GM18870 (cell line): Measurements from ENCODE around the gene PLPP7.
"Not testable (repeated sequence)": the region's sequence is repeated elsewhere in the genome, so short reads cannot be mapped to it uniquely, and the experiment has no call there.

Experiments
- ATAC-seq: cut with Tn5 transposase; IDR thresholded peaks from one replicate; pipeline ENCODE4 v1.9.1; 2021; ENCODE audit warnings: moderate library complexity; ENCODE audit not compliant: unreplicated experiment

PLPP7 gene

DNA sequence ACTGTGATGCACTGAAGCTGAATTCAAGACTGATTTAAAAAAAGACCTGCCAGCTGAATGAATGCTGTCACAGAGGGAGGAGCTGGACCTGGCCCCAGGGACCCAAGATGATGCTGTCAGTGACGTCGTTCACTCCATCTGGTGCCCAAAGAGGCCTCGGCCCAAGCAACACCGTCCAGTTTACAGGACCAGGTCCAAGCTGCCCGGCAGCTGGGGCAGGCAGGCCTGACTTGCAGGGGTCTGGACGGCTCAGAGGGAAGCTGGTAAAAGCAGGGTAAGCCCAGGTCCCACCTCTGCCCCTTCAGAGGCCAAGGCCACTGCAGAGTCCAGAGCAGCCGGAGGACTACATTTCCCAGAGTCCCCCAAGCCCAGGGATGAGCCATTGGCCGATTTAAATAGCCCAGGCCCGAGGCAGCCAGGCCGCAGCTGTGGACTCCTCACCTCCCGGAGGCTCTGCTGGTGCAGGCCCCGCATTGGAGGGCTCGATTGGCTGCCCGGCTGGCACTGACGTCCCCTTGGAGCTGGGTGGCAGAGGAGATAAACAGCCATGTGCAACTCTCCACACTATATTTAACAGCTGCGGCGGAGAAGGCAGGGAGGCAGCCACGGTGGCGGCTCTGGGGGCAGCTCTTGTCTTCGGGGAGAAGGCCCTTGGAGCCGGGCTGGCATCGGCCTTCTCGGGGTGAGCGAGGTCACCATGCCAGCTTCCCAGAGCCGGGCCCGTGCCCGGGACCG lies at the start of gene PLPP7:
Gene PLPP7, plus strand, starts transcription at position 423 of the 735 bp plus-strand sequence. Its CDS starts 275 bp downstream, at position 698.
- ATAC-seq, result no peak

DNA sequence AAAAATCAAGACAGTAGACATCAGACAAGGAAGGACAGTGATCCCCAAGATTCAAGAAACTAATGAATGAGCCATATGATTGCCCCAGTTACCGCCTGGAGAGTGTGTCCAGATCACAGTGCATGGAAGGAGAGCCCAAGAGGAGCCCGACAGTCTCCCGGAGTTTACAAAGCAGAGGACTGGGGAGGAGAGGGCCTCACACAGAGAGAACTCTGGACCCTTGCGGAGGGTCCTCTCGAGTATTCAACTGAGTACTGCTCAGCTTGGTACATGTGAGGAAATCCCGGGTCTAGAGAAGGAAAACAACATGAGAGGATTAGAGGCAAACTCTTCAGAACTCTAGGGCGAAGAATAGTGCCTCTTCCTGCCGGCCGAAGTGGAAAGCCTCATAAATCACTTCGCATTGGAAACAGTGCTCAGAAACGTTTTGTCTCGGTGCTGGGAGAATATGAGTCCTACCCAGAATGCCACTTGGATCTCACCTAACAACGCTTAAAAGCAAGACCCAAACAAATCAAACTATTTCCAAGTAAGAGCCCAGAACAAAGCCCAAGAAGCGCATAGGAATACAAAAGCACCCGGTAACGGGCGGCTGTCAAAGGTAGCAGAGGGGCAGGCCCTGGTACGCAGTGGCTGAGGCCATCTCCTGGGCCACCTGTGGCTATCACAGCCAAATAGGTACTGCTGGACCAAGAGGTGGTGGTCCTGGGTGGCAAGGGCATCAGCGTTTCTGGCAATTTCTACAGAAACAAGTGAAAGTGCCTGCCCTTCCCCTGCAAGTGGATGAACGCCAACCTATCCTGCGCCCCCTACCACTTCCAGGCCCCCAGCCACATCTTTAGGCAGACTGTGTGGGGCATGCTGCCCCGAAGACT lies 49.2 kb upstream of the PLPP7 start:
- ATAC-seq, result no peak

DNA sequence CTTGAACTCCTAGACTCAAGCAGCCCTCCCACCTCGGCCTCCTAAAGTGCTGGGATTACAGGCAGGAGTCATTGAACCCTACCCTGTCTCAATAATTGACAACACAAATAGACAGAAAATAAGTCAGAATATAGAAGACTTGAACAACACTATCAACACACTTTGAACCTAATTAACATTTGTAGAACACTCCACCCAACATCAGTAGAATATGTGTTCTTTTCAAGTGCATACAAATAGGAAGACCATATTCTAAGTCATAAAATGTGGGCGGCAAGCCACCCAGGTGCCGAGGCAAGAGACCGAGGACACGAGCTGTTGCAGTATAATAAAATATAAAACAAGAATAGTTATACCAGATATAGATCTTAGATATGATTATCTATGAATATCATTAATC lies 45.2 kb upstream of the PLPP7 start:
- not testable (repeated sequence) for ATAC-seq

DNA sequence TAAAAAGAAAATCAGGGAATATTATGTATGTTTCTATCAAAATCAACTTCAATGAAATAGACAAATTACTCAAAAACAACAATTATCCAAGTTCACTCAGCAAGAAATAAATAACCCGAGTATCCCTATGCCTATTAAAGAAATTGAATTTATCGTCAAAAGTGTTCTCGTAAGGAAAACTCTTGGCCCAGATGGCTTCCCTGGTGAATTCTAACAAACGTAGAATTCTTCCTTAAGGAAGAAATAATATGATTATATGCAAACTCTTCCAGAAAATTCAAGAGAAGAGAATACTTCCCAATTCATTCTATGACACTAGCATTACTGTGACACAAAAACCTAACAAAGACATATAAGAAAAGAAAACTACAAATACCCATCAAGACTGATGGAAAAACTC lies 42.9 kb upstream of the PLPP7 start:
- no peak for ATAC-seq

DNA sequence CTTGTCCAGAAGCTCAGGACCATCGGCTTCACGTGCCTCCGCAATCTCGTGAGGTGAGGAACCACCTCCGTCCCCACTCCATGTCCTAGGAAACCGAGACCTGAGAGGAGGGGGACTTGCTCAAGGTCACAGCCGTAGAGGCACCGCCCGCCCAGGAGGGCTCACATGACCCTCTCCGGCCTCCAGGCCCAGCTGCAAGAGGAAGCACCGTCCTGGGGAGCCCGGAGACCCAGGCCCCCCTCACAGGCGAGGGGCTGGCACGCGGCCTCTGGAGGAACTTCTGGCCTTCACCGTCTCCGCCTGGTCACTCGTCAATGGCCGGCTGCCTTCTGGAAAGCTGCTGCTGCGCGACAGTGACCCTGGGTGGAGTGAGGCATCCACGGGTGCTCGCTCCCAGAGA lies 37.4 kb upstream of the PLPP7 start:
- no peak for ATAC-seq

DNA sequence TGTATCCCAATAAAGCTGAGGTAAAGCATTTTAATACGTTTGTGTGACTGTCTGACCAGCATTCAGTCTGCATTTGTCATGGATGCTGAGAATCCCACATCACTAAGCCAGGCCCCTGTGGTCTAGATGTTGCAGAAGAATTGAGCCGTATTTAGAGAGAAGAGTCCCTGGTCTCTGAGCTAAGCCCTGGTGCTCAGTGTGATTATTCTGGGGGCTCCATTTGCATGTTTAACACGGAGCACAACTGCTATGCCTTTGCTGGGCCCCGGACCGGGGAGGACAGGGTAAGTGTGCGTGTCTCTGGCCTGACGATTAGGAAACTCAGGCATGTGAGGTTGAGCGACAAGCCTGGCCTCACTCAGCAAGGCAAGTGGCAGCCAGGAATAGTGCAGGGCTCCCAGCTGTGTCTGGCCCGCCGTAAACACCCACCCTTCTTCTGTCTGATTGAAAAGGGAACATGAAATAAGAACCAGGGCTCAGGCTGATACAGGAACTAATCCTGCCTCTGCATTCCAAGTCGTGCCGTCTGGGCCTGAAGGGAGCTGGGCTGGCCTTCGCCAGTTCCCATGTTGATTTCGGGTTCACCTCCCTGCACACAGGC lies 35.5 kb upstream of the PLPP7 start:
- ATAC-seq, result no peak

DNA sequence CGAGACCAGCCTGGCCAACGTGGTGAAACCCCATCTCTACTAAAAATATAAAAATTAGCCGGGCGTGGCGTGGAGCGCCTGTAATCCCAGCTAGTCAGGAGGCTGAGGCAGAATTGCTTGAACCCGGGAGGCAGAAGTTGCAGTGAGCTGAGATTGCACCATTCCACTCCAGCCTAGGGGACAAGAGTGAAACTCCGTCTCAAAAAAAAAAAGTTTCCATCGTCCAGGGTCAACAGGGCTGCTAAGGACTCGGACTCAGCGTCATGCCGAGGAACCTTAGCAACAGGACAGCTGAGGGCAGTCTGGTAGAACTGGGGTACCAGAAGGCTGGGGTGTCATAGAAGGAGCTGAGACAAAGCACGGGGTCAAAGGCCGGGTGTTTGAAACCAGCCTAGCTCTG lies 34.9 kb upstream of the PLPP7 start:
- no peak for ATAC-seq

DNA sequence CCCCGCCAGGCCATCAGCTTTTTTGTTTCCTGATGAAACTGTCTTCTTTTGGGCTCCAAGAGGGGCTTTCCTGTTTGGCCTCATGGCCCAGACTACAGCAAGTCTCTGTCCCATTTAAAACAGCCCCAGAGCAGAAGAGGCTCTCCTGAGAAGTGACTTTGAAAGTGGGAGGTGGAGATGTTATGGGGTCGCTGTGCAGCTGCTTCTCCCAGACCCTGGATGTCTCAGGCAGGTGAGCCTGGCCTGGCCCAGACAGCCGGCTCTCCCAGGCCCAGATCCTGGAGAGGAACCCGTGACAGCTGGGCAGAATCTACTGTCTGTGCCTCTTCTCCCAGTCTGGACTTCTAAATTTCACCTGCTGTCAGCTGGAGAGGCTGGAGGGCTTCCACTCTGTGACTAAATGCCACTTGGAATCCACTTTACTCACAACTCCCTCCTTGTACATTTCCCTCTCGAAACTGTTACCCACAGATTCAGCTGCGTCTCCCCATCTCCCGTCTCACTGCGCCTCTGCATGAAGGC lies 33.8 kb upstream of the PLPP7 start:
- ATAC-seq, result no peak

DNA sequence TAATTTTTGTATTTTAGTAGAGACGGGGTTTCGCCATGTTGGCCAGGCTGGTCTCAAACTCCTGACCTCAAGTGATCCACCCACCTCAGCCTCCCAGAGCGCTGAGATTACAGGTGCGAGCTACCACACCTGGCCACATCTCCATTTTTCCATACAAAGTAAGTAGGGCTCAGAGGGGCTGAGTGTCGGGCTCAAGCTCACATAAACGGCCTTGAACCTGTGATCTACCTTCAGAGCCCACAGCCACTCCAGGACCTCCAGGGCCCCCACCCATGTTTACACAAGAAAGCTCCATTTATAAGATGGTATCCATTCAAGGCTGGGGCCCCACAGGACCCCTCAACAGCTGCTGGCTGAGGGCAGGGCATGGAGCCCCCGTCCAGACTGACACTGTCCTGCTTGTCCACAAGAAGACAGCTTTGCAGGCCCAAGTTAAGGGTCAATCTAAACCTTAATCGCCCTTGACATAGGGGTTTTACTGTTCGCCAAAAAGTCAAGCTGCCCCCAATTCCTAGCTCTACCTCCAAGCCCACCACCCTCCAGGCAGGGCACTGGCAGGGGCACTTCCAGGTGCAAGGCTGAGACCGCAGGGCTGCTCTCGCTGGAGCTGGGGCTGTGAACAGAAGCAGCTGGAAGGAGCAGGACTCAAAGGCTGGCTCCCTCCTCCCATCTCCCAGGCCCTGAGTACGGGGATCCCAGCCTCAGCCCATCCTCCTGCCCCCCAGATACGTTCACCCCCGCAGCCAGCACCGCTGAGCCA lies 32.1 kb upstream of the PLPP7 start:
- ATAC-seq, result no peak

DNA sequence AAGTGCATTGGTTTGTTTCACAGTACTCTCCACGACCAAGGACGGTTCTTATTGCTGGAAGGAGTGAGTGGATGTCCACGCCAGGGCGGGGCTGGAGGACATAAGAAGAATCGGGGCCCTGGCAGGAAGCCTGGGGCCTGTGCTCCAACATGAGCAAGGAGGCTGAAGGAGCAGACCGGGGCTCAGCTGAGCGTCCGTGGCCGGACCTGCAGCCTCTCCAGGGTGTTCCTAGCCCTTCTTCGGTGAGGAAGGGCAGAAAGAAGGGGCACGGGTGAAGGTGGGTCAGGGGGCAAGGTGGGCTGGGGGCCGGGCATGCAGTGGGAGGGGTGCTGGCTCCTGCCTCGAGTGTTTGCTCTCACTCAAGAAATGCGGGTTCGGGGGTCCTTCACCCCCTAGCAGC lies 31.3 kb upstream of the PLPP7 start:
- no peak for ATAC-seq

DNA sequence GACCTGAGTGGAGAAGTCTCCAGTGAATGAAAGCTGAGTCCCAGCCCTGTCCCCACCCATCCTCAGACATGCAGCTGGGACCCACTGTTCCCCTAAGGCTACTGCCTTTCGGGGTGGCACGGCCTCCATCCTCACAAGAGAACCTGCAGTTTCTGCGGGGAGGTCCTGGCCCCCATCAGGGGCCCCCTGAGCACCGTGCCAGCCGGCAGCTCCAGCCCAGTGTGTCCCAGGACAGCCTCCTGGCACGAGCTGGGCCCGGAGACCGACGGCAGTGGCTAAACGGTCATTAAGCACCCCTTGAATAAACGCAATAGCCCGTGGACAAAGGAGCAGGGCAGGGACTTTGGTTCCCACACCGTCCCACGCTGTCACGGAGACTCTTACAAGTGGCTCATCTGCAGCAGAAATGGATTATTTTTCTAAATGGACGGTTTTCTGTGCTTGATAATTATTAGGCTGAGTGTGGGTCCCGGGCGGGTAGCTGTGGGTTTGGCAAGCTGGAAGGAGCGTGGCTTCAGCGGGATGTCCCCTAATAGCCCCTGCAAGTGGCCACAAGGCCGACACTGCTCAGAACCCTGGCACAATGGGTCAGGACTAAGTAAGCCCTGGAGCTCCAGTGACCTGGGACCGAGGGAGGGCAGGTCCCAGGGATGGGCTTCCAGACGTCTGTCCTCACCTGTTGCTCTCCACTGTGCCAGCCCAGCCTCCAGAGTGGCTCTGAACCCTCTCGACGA lies 30.7 kb upstream of the PLPP7 start:
- no peak for ATAC-seq

DNA sequence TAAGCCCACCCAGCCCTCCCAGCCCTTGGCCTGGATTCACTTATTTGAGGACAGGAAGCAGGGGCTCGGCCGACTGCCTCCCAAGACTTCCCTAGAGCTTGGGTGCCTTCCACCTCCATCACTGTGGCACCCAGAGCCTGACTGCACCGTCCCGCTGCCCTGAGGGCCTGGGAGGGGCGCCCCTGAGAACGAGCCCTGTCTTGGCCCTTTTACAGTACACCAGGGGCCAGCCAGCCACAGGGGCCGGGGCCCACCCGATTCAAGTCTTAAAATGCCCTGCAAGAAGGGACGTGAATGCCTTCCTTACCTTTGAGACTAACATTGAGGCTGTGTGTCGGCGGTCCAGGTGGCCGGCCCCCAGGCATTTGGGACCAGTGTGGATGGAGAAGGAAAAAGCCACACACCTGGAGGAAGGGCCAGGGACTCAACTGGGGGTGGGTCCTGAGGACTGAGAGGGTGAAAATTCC lies 30.1 kb upstream of the PLPP7 start:
- no peak for ATAC-seq

DNA sequence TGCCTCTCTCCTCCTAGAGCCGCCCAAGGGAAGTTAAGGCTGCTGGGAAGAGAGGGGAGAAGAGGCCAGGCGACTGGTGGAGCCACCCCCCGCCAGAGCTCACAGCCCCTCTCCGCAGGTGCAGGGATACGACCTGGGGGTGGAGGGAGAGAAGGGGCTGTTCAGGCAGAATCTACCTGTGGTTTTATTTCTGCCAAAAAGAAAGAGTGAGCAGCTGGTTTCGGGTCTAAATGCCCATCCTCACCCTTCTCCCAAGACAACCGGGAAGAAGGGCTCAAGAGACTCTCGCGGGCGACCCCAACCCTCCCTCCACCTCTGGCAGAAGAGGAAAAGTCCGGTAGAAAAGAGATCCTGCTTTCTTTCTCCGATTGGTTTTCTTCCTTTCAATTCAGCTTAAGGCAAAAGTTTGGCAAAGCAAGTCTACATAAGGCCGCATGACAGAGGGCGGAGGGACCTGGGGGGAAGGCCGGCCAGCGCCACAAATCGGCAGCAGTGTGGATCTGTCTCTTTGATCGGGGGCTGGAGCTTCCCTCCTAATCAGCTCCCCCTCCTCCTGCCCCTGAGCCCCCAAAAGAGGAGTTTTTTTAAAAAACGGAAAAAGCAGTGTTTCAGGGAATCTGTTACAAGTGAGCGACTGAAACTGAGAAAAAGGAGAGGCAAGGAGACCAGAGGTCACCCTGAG lies 29.5 kb upstream of the PLPP7 start:
- ATAC-seq, result no peak

DNA sequence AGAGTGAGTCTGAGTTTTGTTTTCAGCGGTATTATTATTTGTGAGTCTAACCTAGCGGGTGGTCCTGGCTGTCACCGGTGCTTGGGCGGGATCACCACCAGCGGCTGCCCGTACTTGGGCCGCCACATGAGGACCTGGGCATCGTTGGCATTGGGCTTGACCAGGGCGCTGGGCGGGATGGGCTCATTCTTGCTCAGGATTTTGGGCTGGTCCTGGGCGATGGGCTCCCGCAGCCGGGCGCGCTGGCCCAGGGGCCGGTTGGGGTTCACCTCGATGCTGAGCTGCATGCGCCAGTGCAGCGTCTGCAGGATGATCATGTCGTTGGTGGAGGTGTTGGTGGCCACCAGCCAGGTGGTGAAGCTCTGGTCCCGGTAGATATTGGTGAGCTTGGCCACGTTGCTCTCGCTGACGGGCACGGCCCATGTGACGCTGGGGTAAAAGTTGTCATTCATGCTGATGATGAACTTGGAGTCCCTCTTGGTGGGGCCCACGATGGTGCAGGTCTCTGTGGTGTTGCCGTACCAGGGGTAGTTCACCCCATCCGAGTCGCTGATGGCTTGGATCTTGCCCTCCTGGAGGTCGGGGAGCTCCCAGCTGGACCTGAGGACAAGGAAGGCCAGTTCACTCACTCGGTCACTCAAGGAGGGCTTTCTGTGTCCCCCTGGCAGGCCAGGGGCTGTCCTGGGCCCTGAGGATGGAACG lies 28.6 kb upstream of the PLPP7 start:
- ATAC-seq, result no peak

DNA sequence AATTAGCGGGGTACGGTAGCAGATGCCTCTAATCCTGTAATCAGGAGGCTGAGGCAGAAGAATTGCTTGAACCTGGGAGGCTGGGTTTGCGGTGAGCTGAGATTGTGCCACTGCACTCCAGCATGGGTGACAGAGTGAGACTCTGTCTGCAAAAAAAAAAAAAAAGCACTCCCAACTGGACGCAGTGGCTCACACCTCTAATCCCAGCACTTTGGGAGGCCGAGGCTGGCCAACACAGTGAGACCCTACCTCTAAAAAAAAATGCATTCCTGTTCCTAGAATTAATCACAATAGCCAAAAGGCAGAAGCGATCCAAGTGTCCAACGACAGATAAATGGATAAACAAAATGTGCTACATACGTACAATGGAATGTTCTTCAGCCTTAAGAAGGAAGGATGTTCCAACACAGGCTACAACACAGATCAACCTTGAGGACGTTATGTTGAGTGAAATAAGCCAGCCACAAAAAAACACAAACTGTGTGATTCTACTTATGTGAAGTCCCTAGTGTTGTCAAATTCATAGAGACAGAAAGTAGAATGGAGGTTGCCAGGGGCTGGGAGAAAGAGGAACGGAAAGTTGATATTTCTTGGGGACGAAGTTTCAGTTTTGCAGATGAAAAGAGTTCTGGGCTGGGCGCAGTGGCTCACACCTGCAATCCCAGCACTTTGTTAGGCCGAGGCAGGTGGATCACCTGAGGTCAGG lies 27.0 kb upstream of the PLPP7 start:
- ATAC-seq, result peak; percentile 51

DNA sequence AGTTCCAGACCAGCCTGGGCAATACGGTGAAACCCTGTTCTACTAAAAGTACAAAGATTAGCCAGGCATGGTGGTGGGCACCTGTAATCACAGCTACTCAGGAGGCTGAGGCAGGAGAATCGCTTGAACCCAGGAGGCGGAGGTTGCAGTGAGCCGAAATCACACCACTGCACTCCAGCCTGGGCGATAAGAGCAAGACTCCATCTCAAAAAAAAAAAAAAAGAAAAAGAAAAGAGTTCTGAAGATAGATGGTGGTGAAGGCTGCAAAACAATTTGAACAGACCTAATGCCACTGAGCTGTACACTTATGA lies 26.5 kb upstream of the PLPP7 start:
- not testable (repeated sequence) for ATAC-seq

DNA sequence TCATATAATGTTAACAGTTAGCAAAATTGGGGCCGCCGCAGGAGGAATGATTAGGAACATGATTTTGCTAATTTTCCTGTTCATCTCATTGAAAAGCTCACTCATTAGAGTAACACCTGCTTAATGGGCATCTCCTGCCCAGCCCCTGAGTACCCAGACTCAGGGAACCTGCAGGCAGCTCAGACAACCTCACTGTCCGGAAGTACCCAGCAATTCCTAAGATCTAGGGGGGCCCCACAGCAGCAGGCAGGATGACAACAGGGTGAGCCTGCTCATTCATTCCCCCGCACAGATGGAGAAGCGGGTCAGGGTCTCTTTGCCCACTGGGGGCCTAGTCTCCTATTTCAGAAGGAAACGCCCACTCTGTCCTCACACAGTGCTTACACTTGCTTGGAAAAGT lies 25.8 kb upstream of the PLPP7 start:
- ATAC-seq, result no peak

DNA sequence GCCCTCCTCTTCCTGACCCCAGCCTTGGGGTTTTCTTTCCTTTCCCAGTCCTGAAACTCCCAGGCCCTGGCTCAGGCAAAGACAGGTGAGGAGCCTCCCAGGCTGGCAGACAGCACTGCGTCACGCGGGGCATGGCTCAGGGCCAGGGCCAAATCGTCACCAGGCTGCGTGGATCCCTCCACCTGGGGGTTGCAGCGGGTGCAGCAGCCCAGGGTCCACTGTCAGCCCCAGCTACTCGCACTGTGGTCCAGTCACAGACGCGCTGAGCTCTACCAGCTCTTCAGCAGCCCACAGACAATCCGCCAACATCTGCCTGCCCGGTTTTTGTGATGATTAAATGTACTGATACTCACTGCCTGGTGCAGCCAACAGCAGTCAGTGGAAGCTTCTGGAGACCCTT lies 25.3 kb upstream of the PLPP7 start:
- no peak for ATAC-seq
